PC-9 (cell line): ENCODE measurements around the gene COL27A1.

Experiments used
- EZH2 ChIP-seq: fragments of 200-600 bp; sonication (generic); IDR thresholded peaks from 2 replicates; pipeline ENCODE4 v1.8.0; 2017; ENCODE audit warnings: antibody characterized with exemption, low read depth
- TF ChIP-seq, protein P1 (sequence below): fragments of 200-600 bp; sonication (generic); conservative IDR thresholded peaks from 2 replicates; pipeline ENCODE4 v1.6.1; 2017; ENCODE audit warnings: mixed run types, antibody characterized with exemption, mild to moderate bottlenecking, moderate library complexity

GRCh38 chr9:114309096-114309495, 153.8 kb downstream of the COL27A1 start:
- TF ChIP-seq EZH2, result no peak
- TF ChIP-seq, protein P1, sequence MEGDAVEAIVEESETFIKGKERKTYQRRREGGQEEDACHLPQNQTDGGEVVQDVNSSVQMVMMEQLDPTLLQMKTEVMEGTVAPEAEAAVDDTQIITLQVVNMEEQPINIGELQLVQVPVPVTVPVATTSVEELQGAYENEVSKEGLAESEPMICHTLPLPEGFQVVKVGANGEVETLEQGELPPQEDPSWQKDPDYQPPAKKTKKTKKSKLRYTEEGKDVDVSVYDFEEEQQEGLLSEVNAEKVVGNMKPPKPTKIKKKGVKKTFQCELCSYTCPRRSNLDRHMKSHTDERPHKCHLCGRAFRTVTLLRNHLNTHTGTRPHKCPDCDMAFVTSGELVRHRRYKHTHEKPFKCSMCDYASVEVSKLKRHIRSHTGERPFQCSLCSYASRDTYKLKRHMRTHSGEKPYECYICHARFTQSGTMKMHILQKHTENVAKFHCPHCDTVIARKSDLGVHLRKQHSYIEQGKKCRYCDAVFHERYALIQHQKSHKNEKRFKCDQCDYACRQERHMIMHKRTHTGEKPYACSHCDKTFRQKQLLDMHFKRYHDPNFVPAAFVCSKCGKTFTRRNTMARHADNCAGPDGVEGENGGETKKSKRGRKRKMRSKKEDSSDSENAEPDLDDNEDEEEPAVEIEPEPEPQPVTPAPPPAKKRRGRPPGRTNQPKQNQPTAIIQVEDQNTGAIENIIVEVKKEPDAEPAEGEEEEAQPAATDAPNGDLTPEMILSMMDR, result no peak
